HepG2 (cell line): ENCODE results near the gene PPP2R2B. TPM values are rescaled to one million over a fixed set of nuclear protein-coding genes. Genes with fewer than 3 reads are reported as not detected.

Source experiments
- ATAC-seq: fragments of 200-7000 bp; cut with Tn5 transposase; 3 replicates; pipeline ENCODE4 v1.9.1; 2020; ENCODE audit warnings: mild to moderate bottlenecking, moderate library complexity
- BruUV-seq: library from RNA; stranded (reverse); fragments of 400-500 nt; replicated peaks from 2 replicates; lab custom pipeline; 2021; lab: Mats Ljungman, UMichigan
- CTCF ChIA-PET: fragments of 300-600 bp; formaldehyde crosslinking; extraction: SDS; loops from one replicate; lab custom pipeline; 2021; ENCODE audit warnings: low total read pairs, inconsistent platforms, low intra/inter-chr PET ratio; lab: Yijun Ruan, JAX
- POLR2A ChIA-PET: fragments of 350-600 bp; sonication (Branson Sonifier 250); formaldehyde crosslinking; loops from one replicate; lab custom pipeline; 2020; ENCODE audit warnings: antibody characterized with exemption, inconsistent platforms; lab: Yijun Ruan, JAX
- DNase-seq: peaks from one replicate; pipeline ENCODE4 v3.0.0-alpha.2; 2015; ENCODE audit warnings: low spot score
- FAIRE-seq: peaks from 3 replicates; lab custom pipeline; 2011; peaks lifted over from hg19 to GRCh38; lab: Jason Lieb, UNC
- H2AFZ ChIP-seq: one replicate; pipeline ENCODE4 v1.6.1; 2011; ENCODE audit warnings: low read length, inconsistent platforms
- H3K27ac ChIP-seq: fragments of 300-600 bp; 3 replicates; pipeline ENCODE4 v1.8.0; 2011; ENCODE audit warnings: mixed run types, mild to moderate bottlenecking, mixed read lengths, low read length, inconsistent platforms; ENCODE audit not compliant: insufficient read depth; ENCODE audit errors: extremely low read length
- H3K27me3 ChIP-seq, 2 experiments: fragments of 200-600 bp in 1 of 2; 2 replicates in 1 of 2; 3 replicates in 1 of 2; pipeline versions ENCODE4 v1.6.0 to v1.8.0; 2011; ENCODE audit warnings: low read length in 2 of 2, mild to moderate bottlenecking in 2 of 2, moderate library complexity in 2 of 2, inconsistent platforms in 1 of 2; ENCODE audit not compliant: insufficient read depth in 2 of 2, control insufficient read depth in 1 of 2
- H3K36me3 ChIP-seq, 2 experiments: fragments of 200-600 bp in 1 of 2; replicated peaks in 1 of 2; 2 replicates in 1 of 2; 3 replicates in 1 of 2; pipeline versions ENCODE4 v1.5.1 to v1.8.0; 2011; ENCODE audit warnings: low read length in 2 of 2, inconsistent platforms in 1 of 2; ENCODE audit not compliant: insufficient read depth in 2 of 2, control insufficient read depth in 1 of 2
- H3K4me1 ChIP-seq: 2 replicates; pipeline ENCODE4 v1.5.1; 2012; ENCODE audit warnings: low read length, inconsistent platforms; ENCODE audit not compliant: insufficient read depth
- H3K4me2 ChIP-seq: 2 replicates; pipeline ENCODE4 v1.6.0; 2011; ENCODE audit warnings: low read depth, low read length, inconsistent platforms
- H3K4me3 ChIP-seq, 3 experiments: fragments of 200-600 bp in 1 of 3; sonication (generic), shearing (Covaris generic) in 1 of 3; replicated peaks in 1 of 3; 2 replicates each; pipeline ENCODE4 v1.5.1; 2011 to 2016; ENCODE audit warnings: low read length in 3 of 3, inconsistent platforms in 2 of 3, low read depth in 2 of 3, mild to moderate bottlenecking in 2 of 3, control low read depth in 1 of 3, mixed read lengths in 1 of 3; ENCODE audit not compliant: insufficient read depth in 1 of 3
- H3K79me2 ChIP-seq: one replicate; pipeline ENCODE4 v1.6.1; 2011; ENCODE audit warnings: low read length, inconsistent platforms; ENCODE audit not compliant: insufficient read depth
- H3K9ac ChIP-seq: 2 replicates; pipeline ENCODE4 v1.6.0; 2011; ENCODE audit warnings: mild to moderate bottlenecking, low read depth, low read length, inconsistent platforms; ENCODE audit not compliant: insufficient read depth
- H3K9me3 ChIP-seq: 2 replicates; pipeline ENCODE4 v1.5.1; 2012; ENCODE audit warnings: mild to moderate bottlenecking, low read length
- H4K20me1 ChIP-seq: 2 replicates; pipeline ENCODE4 v1.6.0; 2011; ENCODE audit warnings: inconsistent platforms, mild to moderate bottlenecking, low read length, moderate library complexity; ENCODE audit not compliant: insufficient read depth
- CENPX ChIP-seq: sonication (generic); formaldehyde crosslinking; IDR thresholded peaks from 2 replicates; pipeline ENCODE4 v1.9.0; 2021; ENCODE audit warnings: mild to moderate bottlenecking, missing genetic modification reagents, moderate library complexity
- HDAC6 ChIP-seq: fragments of 200-600 bp; sonication (generic); IDR thresholded peaks from 2 replicates; pipeline ENCODE4 v1.7.0; 2017; ENCODE audit warnings: mild to moderate bottlenecking, antibody characterized with exemption, low read length, low read depth
- MED8 ChIP-seq: sonication (generic); formaldehyde crosslinking; IDR thresholded peaks from 2 replicates; pipeline ENCODE4 v1.8.1; 2023; ENCODE audit warnings: mild to moderate bottlenecking, missing genetic modification reagents; ENCODE audit not compliant: insufficient replicate concordance
- MXD4 ChIP-seq: IDR thresholded peaks from 2 replicates; pipeline ENCODE4 v1.6.1; 2016; ENCODE audit warnings: mild to moderate bottlenecking, missing biosample characterization, missing genetic modification reagents
- POGZ ChIP-seq: sonication (generic); formaldehyde crosslinking; IDR thresholded peaks from 2 replicates; pipeline ENCODE4 v1.4.0; 2020; ENCODE audit warnings: mild to moderate bottlenecking, missing genetic modification reagents
- SALL1 ChIP-seq: sonication (generic); formaldehyde crosslinking; IDR thresholded peaks from 2 replicates; pipeline ENCODE4 v1.8.0; 2022; ENCODE audit warnings: mild to moderate bottlenecking, missing genetic modification reagents
- ZFP36L2 ChIP-seq: sonication (generic); formaldehyde crosslinking; IDR thresholded peaks from 2 replicates; pipeline ENCODE4 v1.4.0; 2020; ENCODE audit warnings: missing genetic modification reagents
- ZNF3 ChIP-seq: IDR thresholded peaks from 2 replicates; pipeline ENCODE4 v1.7.0; 2017; ENCODE audit warnings: inconsistent platforms
- ZNF337 ChIP-seq: sonication (generic); formaldehyde crosslinking; IDR thresholded peaks from 2 replicates; pipeline ENCODE4 v1.5.1; 2020; ENCODE audit warnings: missing genetic modification reagents, low read depth, mild to moderate bottlenecking, borderline replicate concordance
- ZNF34 ChIP-seq: sonication (generic); formaldehyde crosslinking; IDR thresholded peaks from 2 replicates; pipeline ENCODE4 v1.4.0; 2020; ENCODE audit warnings: mild to moderate bottlenecking, missing genetic modification reagents, borderline replicate concordance
- ZNF709 ChIP-seq: sonication (generic); formaldehyde crosslinking; IDR thresholded peaks from 2 replicates; pipeline ENCODE4 v1.5.0; 2020; ENCODE audit warnings: mild to moderate bottlenecking, missing genetic modification reagents
- ZNF768 ChIP-seq: sonication (generic); formaldehyde crosslinking; IDR thresholded peaks from 2 replicates; pipeline ENCODE4 v1.4.0; 2020; ENCODE audit warnings: missing genetic modification reagents
- ZNF780A ChIP-seq: sonication (generic); formaldehyde crosslinking; IDR thresholded peaks from 2 replicates; pipeline ENCODE4 v1.8.0; 2022; ENCODE audit warnings: mild to moderate bottlenecking, missing genetic modification reagents, moderate library complexity
- ZNF788 ChIP-seq: sonication (generic); formaldehyde crosslinking; IDR thresholded peaks from 2 replicates; pipeline ENCODE4 v1.5.0; 2020; ENCODE audit warnings: mild to moderate bottlenecking, missing genetic modification reagents, borderline replicate concordance
- ZNF839 ChIP-seq: sonication (generic); formaldehyde crosslinking; IDR thresholded peaks from 2 replicates; pipeline ENCODE4 v1.4.0; 2020; ENCODE audit warnings: missing genetic modification reagents, mild to moderate bottlenecking, borderline replicate concordance
- WGBS: methylation state at CpG from one replicate; pipeline ENCODE4 v1.1.6; 2017; ENCODE audit warnings: low lambda C conversion rate; 5-methylcytosine and 5-hydroxymethylcytosine counted together
- in situ Hi-C: cut with HindIII; loops from 2 replicates; pipeline ENCODE4 v1.10.0; 2017; ENCODE audit warnings: low pct_unique_long_range_greater_than_20kb; ENCODE audit not compliant: extremely low pct_ligation_motif_present
- intact Hi-C: fragments of 100-400 bp; cut with micrococcal nuclease; formaldehyde crosslinking; loops from one replicate; pipeline ENCODE4 v1.10.0; 2022; ENCODE audit not compliant: unreplicated experiment
- polyA plus RNA-seq, 8 experiments: library from polyadenylated mRNA; depleted of rRNA in 3 of 8; stranded (reverse) in 7 of 8; unstranded in 1 of 8; fragments of >200 nt; fragmentation: Illumina TruSeq in 4 of 8; extraction: Trizol in 4 of 8; gene quantifications; 2 replicates each; pipeline versions ENCODE4 v1.2.1 to v1.2.3, GENCODE V29; 2011 to 2016; ENCODE audit warnings: low read depth in 4 of 8, missing spikeins in 1 of 8, mixed read lengths in 1 of 8; ENCODE audit not compliant: insufficient read depth in 1 of 8
- total RNA-seq, 5 experiments: library from RNA; depleted of rRNA; stranded (reverse); fragments of >200 nt; fragmentation: Illumina TruSeq; extraction: Trizol; gene quantifications; 2 replicates each; pipeline ENCODE4 v1.2.3, GENCODE V29; 2016; ENCODE audit warnings: low read depth in 1 of 5
- TF ChIP-seq, protein P1 (sequence below): IDR thresholded peaks from 2 replicates; pipeline ENCODE4 v1.6.1; 2016; ENCODE audit warnings: missing compliant biosample characterization, missing genetic modification reagents, borderline replicate concordance
- TF ChIP-seq, protein P2 (sequence below): sonication (generic); formaldehyde crosslinking; IDR thresholded peaks from 2 replicates; pipeline ENCODE4 v1.8.1; 2023; ENCODE audit warnings: mild to moderate bottlenecking, moderate library complexity, missing genetic modification reagents
- TF ChIP-seq, protein P3 (sequence below): sonication (generic); formaldehyde crosslinking; IDR thresholded peaks from 2 replicates; pipeline ENCODE4 v1.8.1; 2023; ENCODE audit warnings: mild to moderate bottlenecking, missing genetic modification reagents

Gene PPP2R2B
- total and polyA plus RNA-seq, 2 of the 13 experiments (the other 11 are each of a cell fraction or from before 2014, with no cell fraction given) = not detected

DNA sequence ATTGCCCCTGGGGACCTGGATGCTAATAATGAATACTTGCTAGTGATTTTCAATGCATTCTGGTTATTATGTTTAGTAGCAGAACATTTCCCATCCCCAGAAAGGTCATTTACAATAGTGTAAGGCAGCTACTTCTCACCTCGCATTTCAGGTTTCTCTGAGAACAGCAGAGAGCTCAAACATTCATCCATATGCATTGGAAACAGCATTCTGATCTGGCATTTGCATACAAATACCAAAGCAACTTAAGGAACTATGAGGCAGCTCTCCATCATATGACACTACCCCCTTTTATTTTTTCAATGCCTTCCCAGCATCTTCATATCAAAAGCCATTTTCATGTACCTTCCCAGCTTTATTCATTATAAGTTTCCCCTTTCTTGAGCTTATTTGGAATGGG, 6.4 kb downstream of the PPP2R2B start:
- no peak overlapping the region for H3K4me3 ChIP-seq
- no peak for FAIRE-seq
- H3K4me2 ChIP-seq = no peak overlapping the region
- no peaks in the 10 kb centered on the region for H3K36me3 ChIP-seq
- no peaks in the 10 kb centered on the region for H3K79me2 ChIP-seq
- ATAC-seq = no peak
- ChIA-PET POLR2A (no interaction called here), CTCF (no interaction called here)
- TF ChIP-seq SALL1 (CRISPR knock-in tag) (no peak), ZFP36L2 (CRISPR knock-in tag) (no peak), ZNF788 (CRISPR knock-in tag) (no peak), MXD4 (CRISPR knock-in tag) (no peak), CENPX (CRISPR knock-in tag) (no peak), POGZ (CRISPR knock-in tag) (no peak), ZNF34 (CRISPR knock-in tag) (no peak), ZNF709 (CRISPR knock-in tag) (no peak), ZNF337 (CRISPR knock-in tag) (no peak), ZNF768 (CRISPR knock-in tag) (no peak), ZNF780A (CRISPR knock-in tag) (no peak), MED8 (CRISPR knock-in tag) (no peak), ZNF3 (no peak), HDAC6 (no peak), ZNF839 (no peak)
- TF ChIP-seq, protein P1, sequence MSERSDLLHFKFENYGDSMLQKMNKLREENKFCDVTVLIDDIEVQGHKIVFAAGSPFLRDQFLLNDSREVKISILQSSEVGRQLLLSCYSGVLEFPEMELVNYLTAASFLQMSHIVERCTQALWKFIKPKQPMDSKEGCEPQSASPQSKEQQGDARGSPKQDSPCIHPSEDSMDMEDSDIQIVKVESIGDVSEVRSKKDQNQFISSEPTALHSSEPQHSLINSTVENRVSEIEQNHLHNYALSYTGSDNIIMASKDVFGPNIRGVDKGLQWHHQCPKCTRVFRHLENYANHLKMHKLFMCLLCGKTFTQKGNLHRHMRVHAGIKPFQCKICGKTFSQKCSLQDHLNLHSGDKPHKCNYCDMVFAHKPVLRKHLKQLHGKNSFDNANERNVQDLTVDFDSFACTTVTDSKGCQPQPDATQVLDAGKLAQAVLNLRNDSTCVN = no peak
- TF ChIP-seq, protein P2, sequence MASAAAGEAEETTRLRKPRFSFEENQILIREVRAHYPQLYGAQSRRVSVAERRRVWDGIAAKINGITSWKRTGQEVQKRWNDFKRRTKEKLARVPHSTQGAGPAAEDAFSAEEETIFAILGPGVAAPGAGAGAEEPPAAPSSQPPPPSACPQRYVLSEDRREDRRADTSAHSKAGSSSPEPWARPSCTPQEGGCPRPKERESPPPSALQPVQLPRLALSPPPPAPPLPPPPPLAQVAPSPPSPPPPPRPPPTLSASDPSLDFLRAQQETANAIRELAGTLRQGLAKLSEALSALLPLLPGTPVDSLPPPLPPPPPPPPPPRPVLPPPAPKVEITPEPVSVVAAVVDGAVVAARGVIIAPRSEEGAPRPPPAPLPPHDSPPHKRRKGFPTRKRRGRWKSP (CRISPR knock-in tag) = no peak
- TF ChIP-seq, protein P3, sequence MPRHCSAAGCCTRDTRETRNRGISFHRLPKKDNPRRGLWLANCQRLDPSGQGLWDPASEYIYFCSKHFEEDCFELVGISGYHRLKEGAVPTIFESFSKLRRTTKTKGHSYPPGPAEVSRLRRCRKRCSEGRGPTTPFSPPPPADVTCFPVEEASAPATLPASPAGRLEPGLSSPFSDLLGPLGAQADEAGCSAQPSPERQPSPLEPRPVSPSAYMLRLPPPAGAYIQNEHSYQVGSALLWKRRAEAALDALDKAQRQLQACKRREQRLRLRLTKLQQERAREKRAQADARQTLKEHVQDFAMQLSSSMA (CRISPR knock-in tag) = no peak
- no peak for DNase-seq
- intact Hi-C loops (no loop called here), in situ Hi-C loops (no loop called here)
- no TSS peak for BruUV-seq
- H2AFZ ChIP-seq = no peak overlapping the region
- no peak overlapping the region for H3K27ac ChIP-seq
- H3K9me3 ChIP-seq = no peaks in the 10 kb centered on the region
- no peaks in the 10 kb centered on the region for H4K20me1 ChIP-seq
- peaks cover 0 to 9% of the 10 kb centered on the region in 2 experiments; a peak in 3 of 5 replicates for H3K27me3 ChIP-seq
- no peak overlapping the region for H3K9ac ChIP-seq
- WGBS = 0% methylated on average over 1 of the region's 1 CpG
- no peaks in the 10 kb centered on the region for H3K4me1 ChIP-seq
